Stimulated activated naive B cell treated with anti-CD40 and anti-IgM and Interleukin-4, amounts not matched to agents 10 μg/mL and 1 μg/mL and 100 μg/mL, for 72 hours (primary cell): ENCODE data around the gene AKT2.

Source experiments
- ATAC-seq, 2 donors: fragments of 150-1000 bp; cut with Tn5 transposase; replicated peaks; 2 replicates each; pipeline ENCODE4 v1.10.0; 2021; ENCODE audit warnings: moderate library complexity in 1 of 2
- DNase-seq: peaks from one replicate; pipeline ENCODE4 v3.0.0; 2021
- H3K27ac Mint-ChIP-seq: one replicate; pipeline ENCODE4 v1.8.0; 2022; ENCODE audit warnings: mild to moderate bottlenecking, mixed read lengths
- H3K27me3 Mint-ChIP-seq, 2 donors: one replicate each; pipeline ENCODE4 v1.8.0; 2022; ENCODE audit warnings: mixed read lengths in 2 of 2
- H3K36me3 Mint-ChIP-seq, 2 donors: one replicate each; pipeline ENCODE4 v1.8.0; 2022; ENCODE audit warnings: mixed read lengths in 2 of 2, mild to moderate bottlenecking in 1 of 2
- H3K4me1 Mint-ChIP-seq, 2 donors: one replicate each; pipeline ENCODE4 v1.8.0; 2022; ENCODE audit warnings: mixed read lengths in 2 of 2, mild to moderate bottlenecking in 1 of 2
- H3K4me3 Mint-ChIP-seq, 2 donors: one replicate each; pipeline ENCODE4 v1.8.0; 2022; ENCODE audit warnings: mild to moderate bottlenecking in 2 of 2, mixed read lengths in 2 of 2, moderate library complexity in 1 of 2
- H3K9me3 Mint-ChIP-seq, 2 donors: one replicate each; pipeline ENCODE4 v1.8.0; 2022; ENCODE audit warnings: mixed read lengths in 2 of 2, mild to moderate bottlenecking in 1 of 2

The AKT2 gene

DNA sequence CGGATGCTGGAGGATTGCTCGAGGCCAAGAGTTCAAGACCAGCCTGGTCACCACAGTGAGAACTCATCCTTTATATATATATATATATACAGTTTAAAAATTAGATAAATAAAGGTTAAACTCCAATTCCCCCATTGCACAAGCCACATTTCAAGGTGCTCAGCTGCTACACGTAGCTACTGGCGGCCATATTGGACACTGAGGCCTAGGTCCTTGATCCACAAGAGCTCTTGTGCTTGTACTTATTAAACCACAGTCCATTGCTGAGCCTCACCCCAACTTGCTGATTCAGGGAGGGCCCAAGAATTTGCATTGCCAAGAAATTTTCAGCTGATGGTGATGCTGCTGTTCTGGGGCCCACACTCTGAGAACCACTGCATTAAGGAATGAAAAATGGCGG is 76.5 kb downstream of the AKT2 start:
- no peaks in the 10 kb centered on the region for H3K4me1 Mint-ChIP-seq
- no peaks in the 10 kb centered on the region for H3K27me3 Mint-ChIP-seq
- peaks cover 29 to 59% of the 10 kb centered on the region in 2 donors for H3K36me3 Mint-ChIP-seq
- H3K4me3 Mint-ChIP-seq = no peak overlapping the region
- DNase-seq (no peak), ATAC-seq (no peak)
- no peaks in the 10 kb centered on the region for H3K9me3 Mint-ChIP-seq
- no peak overlapping the region for H3K27ac Mint-ChIP-seq

DNA sequence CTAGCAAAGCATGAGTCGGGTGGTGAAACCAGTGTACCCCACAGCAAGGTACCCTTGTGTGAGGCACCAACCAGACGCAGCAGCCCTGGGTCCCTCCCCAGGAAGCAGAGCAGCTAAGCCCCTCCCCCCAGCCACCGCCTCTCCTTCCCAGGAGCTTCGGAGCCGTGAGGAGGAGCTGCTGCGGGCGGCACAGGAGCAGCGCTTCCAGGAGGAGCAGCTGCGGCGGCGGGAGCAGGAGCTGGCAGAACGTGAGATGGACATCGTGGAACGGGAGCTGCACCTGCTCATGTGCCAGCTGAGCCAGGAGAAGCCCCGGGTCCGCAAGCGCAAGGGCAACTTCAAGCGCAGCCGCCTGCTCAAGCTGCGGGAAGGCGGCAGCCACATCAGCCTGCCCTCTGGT is 79.4 kb downstream of the AKT2 start:
- DNase-seq = no peak
- Mint-ChIP-seq H3K4me1 (no peaks in the 10 kb centered on the region), H3K27me3 (no peaks in the 10 kb centered on the region), H3K9me3 (no peaks in the 10 kb centered on the region), H3K36me3 (peaks cover 12 to 46% of the 10 kb centered on the region in 2 donors), H3K27ac (no peak overlapping the region), H3K4me3 (no peak overlapping the region)
- ATAC-seq = no peak

DNA sequence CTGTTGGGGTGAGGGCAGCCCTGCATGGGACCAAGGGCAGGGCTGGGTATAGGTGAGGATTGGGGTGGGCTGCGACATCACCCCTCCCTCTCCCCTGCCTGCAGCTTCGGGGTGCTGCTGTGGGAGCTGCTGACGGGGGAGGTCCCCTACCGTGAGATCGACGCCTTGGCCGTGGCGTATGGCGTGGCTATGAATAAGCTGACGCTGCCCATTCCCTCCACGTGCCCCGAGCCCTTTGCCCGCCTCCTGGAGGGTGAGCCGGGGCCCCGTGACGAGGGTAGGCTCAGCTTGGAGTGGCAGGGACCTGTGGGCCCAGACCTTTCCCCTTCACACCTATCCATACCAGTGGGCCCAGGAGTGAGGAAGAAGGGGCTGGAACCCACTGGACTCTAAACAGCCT is 80.8 kb downstream of the AKT2 start:
- Mint-ChIP-seq H3K4me1 (no peaks in the 10 kb centered on the region), H3K36me3 (peaks cover 14 to 37% of the 10 kb centered on the region in 2 donors), H3K27me3 (no peaks in the 10 kb centered on the region), H3K4me3 (no peak overlapping the region), H3K9me3 (no peaks in the 10 kb centered on the region), H3K27ac (no peak overlapping the region)
- DNase-seq (no peak), ATAC-seq (no peak)

DNA sequence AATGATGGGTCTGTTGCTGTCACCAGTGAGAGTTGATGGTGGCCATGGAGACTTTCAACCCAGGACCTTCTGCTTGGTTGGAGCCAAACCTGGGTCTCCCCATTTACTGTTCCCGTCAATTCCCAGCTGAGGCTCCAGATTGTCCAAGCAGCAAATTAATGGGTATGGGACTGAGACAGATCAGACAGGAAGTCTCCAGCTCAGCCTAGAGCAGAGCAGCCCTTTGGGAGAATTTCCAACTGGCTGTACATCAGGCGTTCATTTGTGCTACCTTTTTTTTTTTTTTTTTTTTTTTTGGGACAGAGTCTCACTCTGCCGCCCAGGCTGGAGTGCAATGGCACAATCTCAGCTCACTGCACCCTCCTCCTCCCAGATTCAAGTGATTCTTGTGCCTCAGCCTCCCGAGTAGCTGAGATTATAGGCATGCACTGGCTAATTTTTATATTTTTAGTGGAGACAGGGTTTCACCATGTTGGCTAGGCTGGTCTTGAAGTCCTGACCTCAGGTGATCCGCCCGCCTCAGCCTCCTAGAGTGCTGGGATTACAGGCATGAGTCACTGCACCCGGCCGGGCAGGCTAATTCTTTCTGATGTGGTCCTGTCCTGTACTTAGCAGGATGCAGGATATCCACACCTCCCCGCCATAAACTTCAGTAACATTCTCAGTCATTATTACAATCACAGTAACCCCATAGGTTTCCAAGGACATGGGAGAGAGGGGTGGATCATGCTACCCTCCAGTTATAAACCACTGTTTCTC is 84.6 kb downstream of the AKT2 start:
- ATAC-seq = no peak
- Mint-ChIP-seq H3K4me3 (no peak overlapping the region), H3K4me1 (peaks cover 0 to 2% of the 10 kb centered on the region in 2 donors), H3K9me3 (no peaks in the 10 kb centered on the region), H3K36me3 (peaks cover 17 to 35% of the 10 kb centered on the region in 2 donors), H3K27ac (no peak overlapping the region), H3K27me3 (no peaks in the 10 kb centered on the region)
- DNase-seq = no peak

DNA sequence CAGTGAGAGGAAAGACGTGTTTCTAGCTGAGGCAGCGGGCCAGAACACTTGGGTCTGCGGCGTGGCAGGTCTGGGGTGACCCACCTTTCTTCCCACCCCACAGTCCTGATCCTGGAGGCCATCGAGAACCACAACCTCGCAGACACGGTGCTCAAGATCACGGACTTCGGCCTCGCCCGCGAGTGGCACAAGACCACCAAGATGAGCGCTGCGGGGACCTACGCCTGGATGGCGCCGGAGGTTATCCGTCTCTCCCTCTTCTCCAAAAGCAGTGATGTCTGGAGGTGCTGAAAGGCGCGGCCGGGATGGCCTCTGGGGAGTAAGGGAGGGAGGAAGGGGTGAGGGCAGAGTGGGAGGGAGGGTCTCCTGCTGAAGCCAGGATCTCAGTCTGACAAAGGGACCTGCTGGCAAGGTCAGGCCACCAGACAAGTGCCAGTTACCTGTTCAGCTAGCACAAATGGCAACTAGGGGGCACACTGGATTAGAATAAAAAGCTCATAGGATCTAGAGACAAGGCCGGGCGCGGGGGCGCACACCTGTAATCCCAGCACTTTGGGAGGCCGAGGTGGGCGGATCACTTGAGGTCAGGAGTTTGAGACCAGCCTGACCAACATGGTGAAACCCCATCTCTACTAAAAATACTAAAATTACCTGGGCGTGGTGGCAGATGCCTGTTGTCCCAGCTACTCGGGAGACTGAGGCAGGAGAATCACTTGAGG is 86.7 kb downstream of the AKT2 start:
- no peaks in the 10 kb centered on the region for H3K9me3 Mint-ChIP-seq

DNA sequence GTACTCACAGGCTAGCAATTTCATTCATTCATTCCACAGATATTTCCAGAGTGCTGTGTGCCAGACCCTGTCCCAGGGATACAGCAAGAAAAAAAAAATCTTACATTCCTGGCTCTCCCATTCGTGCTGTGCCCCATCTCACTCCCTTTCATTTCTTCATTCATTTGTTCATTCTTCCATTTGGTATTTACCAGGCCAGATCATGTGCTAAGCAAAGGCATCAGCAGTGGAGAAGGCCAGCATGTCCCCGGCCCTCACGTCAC is 91.6 kb downstream of the AKT2 start:
- Mint-ChIP-seq H3K9me3 (no peaks in the 10 kb centered on the region), H3K27ac (no peak overlapping the region), H3K27me3 (no peaks in the 10 kb centered on the region), H3K4me3 (no peak overlapping the region), H3K4me1 (peaks cover 21 to 33% of the 10 kb centered on the region in 2 donors), H3K36me3 (peaks cover 5 to 13% of the 10 kb centered on the region in 2 donors)
- DNase-seq (no peak), ATAC-seq (no peak)

More for the DNA sequence above, 86.7 kb downstream of the AKT2 start:
- peaks cover 12 to 27% of the 10 kb centered on the region in 2 donors for H3K36me3 Mint-ChIP-seq
- H3K27ac Mint-ChIP-seq = no peak overlapping the region
- ATAC-seq (no peak), DNase-seq (no peak)
- peaks cover 14% of the 10 kb centered on the region in 2 donors for H3K4me1 Mint-ChIP-seq
- no peak overlapping the region for H3K4me3 Mint-ChIP-seq
- no peaks in the 10 kb centered on the region for H3K27me3 Mint-ChIP-seq

DNA sequence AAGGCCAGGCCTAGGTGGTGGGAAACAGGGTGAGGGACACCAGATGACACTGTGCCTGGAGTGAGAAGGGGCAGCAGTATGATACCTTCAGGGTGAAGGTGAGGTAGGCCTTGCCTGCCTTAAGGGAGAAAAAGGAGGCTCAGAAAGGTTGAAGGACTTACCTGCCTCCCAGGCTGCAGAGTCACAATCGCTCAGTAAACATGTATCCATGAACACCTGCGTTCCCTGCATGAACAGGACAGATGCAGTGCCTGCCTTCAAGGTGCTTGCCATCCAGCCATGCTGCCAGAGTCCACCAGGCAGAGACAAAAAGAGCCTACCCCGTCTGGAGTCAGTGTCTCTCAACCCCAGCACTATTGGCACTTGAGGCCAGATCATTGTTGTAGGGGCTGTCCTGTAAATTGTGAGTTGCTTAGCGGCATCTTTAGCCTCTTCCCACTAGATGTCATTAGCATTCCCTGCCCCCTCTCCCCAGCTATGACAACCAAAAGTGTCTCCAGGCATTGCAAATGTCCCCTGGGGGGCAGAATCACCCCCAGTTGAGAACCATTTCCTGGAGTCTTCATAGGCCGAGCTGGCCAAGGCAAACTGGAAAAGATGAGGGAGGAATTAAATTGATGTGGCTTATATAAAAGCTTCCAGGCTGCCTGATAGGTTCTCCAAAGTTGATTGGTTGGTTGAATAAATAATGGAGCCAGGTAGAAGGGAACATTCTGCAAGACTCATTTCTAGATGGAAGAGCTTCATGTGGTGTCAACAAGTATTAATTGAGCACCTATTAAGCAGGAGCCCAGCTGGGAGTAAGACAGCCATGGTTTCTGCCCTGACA is 92.2 kb downstream of the AKT2 start:
- H3K4me3 Mint-ChIP-seq = peak overlapping the region; percentile 71 to 78
- no peaks in the 10 kb centered on the region for H3K27me3 Mint-ChIP-seq
- peaks cover 3 to 12% of the 10 kb centered on the region in 2 donors for H3K36me3 Mint-ChIP-seq
- DNase-seq (no peak), ATAC-seq (no peak)
- H3K27ac Mint-ChIP-seq = no peak overlapping the region
- H3K4me1 Mint-ChIP-seq = peaks cover 21 to 33% of the 10 kb centered on the region in 2 donors
- H3K9me3 Mint-ChIP-seq = no peaks in the 10 kb centered on the region

DNA sequence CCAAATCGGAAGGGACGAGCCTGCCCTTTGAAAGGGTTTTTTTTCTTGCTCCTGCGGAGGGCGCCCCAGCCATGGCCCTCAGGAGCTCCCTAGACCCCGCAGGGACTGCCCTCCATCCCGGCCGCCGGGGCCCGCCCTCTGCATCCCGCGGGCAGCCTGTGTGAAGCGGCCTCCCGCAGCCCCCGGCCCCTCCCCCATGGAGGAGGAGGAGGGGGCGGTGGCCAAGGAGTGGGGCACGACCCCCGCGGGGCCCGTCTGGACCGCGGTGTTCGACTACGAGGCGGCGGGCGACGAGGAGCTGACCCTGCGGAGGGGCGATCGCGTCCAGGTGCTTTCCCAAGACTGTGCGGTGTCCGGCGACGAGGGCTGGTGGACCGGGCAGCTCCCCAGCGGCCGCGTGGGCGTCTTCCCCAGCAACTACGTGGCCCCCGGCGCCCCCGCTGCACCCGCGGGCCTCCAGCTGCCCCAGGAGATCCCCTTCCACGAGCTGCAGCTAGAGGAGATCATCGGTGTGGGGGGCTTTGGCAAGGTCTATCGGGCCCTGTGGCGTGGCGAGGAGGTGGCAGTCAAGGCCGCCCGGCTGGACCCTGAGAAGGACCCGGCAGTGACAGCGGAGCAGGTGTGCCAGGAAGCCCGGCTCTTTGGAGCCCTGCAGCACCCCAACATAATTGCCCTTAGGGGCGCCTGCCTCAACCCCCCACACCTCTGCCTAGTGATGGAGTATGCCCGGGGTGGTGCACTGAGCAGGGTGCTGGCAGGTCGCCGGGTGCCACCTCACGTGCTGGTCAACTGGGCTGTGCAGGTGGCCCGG is 93.1 kb downstream of the AKT2 start:
- DNase-seq = peak; percentile 11
- Mint-ChIP-seq H3K27me3 (no peaks in the 10 kb centered on the region), H3K36me3 (peaks cover 2 to 9% of the 10 kb centered on the region in 2 donors), H3K4me1 (peaks cover 19 to 33% of the 10 kb centered on the region in 2 donors), H3K9me3 (no peaks in the 10 kb centered on the region), H3K27ac (no peak overlapping the region), H3K4me3 (peak overlapping the region; percentile 71 to 78)
- ATAC-seq = peak; percentile 35 to 53

DNA sequence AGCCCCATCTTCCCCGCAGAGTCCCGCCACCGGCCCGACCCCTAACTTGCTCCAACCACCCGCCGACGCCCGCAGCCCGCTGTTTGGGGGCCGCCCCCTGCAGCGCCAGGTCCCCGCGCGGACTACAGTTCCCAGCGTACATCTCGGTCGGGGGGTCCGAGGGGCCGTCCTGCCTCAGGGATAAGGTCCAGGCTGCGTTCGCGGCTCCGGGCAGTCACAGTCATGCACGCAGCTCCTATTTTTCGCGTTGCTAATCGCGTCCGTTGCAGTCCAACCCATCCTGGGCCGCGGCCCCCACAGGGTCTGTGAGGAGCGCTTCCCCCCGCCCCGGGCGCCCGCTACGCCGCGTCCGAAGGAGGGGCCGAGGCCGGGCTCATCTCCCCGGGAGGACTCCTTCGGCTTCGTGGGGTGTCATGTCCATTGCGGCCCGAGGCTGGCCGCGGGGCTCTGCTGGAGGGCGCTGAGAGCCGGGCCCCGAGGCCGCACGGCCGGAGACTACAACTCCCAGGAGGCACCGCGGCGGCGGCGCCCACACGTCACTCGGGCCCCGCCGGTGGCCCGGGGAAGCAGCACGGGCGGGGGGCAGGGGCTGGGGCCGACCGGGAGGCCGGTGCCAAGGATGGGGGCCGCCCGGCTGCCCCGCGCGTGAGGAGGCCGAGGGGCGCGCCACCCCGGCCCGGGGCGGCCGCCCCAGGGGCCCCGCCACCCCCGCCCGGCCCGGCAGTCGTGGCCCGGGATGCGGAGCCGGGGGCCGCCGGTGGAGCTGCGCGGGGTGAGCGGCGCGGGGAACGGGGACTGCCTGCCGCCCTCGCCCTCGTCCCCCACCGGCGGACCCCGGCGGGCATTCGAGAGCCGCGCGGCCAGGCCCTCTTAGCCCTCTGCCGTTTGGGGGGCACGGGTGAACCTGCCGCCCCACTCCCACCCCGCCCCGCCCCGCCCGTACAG is 94.0 kb downstream of the AKT2 start, which contains the start of gene MAP3K10:
MAP3K10 (plus strand) TSS at position 536 of the 945 bp plus-strand sequence. CDS start 606 bp downstream, outside the sequence.
- Mint-ChIP-seq H3K36me3 (peaks cover 2 to 9% of the 10 kb centered on the region in 2 donors), H3K4me3 (peak within 1 kb of the TSS; percentile 91 to 93), H3K27me3 (no peaks in the 10 kb centered on the region), H3K4me1 (peaks cover 19 to 33% of the 10 kb centered on the region in 2 donors), H3K9me3 (no peaks in the 10 kb centered on the region), H3K27ac (peak within 1 kb of the TSS; percentile 95)
- ATAC-seq = peak; percentile 86 to 92
- peak; percentile 71 for DNase-seq

DNA sequence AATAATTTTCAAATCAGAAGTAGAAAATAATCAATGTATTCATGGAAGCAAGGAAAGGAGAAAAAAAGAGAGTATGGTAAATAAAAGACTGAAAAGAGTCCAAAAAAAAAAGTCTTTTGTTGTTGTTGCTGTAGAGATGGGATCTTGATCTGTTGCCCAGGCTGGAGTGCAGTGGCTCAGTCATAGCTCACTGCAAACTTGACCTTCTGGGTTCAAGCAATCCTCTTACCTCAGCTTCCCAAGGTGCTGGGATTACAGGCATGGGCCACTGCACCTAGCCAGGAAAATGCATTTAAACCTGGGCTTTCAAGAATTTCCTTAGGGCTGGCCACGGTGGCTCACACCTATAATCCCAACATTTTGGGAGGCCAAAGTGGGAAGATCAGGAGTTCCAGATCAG is 100.9 kb downstream of the AKT2 start:
- Mint-ChIP-seq H3K27ac (no peak overlapping the region), H3K4me3 (no peak overlapping the region), H3K9me3 (no peaks in the 10 kb centered on the region), H3K36me3 (no peaks in the 10 kb centered on the region), H3K27me3 (peaks cover 16 to 18% of the 10 kb centered on the region in 2 donors), H3K4me1 (no peaks in the 10 kb centered on the region)
- no peak for DNase-seq
- ATAC-seq = no peak
